ENCODE results near the gene IGFL4.
"Not testable (repeated sequence)": the region's sequence is repeated elsewhere in the genome, so short reads cannot be mapped to it uniquely, and the experiment has no call there.

Gene IGFL4

GRCh38 chr19:46040952-46041500 is at the start of gene IGFL4:
Gene IGFL4, minus strand, starts transcription at chr19:46041002. Its CDS starts 40 bp downstream, at chr19:46040962.
- DNase-seq: no peak

- no peak for DNase-seq
Observed at GRCh38 chr19:46090444-46090843, 49.6 kb upstream of the IGFL4 start.

GRCh38 chr19:46089432-46089831 is 48.6 kb upstream of the IGFL4 start:
- no peak for DNase-seq

GRCh38 chr19:46088101-46088500 is 47.3 kb upstream of the IGFL4 start:
- no peak for DNase-seq

GRCh38 chr19:46085888-46086287 is 45.1 kb upstream of the IGFL4 start:
- DNase-seq: no peak

- DNase-seq: no peak
Observed at GRCh38 chr19:46082728-46083050, 41.9 kb upstream of the IGFL4 start.

- DNase-seq: no peak
Observed at GRCh38 chr19:46081928-46082727, 41.3 kb upstream of the IGFL4 start.

GRCh38 chr19:46080561-46080960 is 39.8 kb upstream of the IGFL4 start:
- no peak for DNase-seq

GRCh38 chr19:46079576-46079975 is 38.8 kb upstream of the IGFL4 start:
- no peak for DNase-seq

GRCh38 chr19:46078573-46079332 is 38.0 kb upstream of the IGFL4 start:
- not testable (repeated sequence) for DNase-seq

- no peak for DNase-seq
Observed at GRCh38 chr19:46077815-46078167, 37.0 kb upstream of the IGFL4 start.

- DNase-seq: no peak
Observed at GRCh38 chr19:46076951-46077814, 36.4 kb upstream of the IGFL4 start.

GRCh38 chr19:46076031-46076880 is 35.5 kb upstream of the IGFL4 start:
- no peak for DNase-seq

GRCh38 chr19:46073268-46073922 is 32.6 kb upstream of the IGFL4 start:
- DNase-seq: no peak

GRCh38 chr19:46069806-46070341 is 29.1 kb upstream of the IGFL4 start:
- DNase-seq: no peak

- DNase-seq: no peak
Observed at GRCh38 chr19:46068345-46069258, 27.8 kb upstream of the IGFL4 start.

- DNase-seq: no peak
Observed at GRCh38 chr19:46067691-46068090, 26.9 kb upstream of the IGFL4 start.

- no peak for DNase-seq
Observed at GRCh38 chr19:46066471-46066870, 25.7 kb upstream of the IGFL4 start.

- DNase-seq: no peak
Observed at GRCh38 chr19:46065486-46066071, 24.8 kb upstream of the IGFL4 start.

- no peak for DNase-seq
Observed at GRCh38 chr19:46063201-46063600, 22.4 kb upstream of the IGFL4 start.

All from activated CD8-positive, alpha-beta memory T cell treated with anti-CD3 and anti-CD28 coated beads, Interleukin-2, amount 50 U/mL, for 4 hours (primary cell).